Lower leg skin (tissue), 3 donors: ENCODE data around the gene BMP6.

ENCODE experiments used
- CTCF ChIP-seq, 3 donors: fragments of 450-650 bp; IDR thresholded peaks; one replicate each; pipeline ENCODE4 v1.5.1; 2016; ENCODE audit warnings: antibody characterized with exemption in 3 of 3, mild to moderate bottlenecking in 3 of 3, moderate library complexity in 2 of 3
- POLR2A ChIP-seq, 2 donors: fragments of 450-650 bp; IDR thresholded peaks; one replicate each; pipeline ENCODE4 v1.6.1; 2016 to 2017; ENCODE audit warnings: antibody characterized with exemption in 2 of 2, mild to moderate bottlenecking in 1 of 2, moderate library complexity in 1 of 2

GRCh38 chr6:7770111-7770510 is 44.2 kb downstream of the BMP6 start:
- TF ChIP-seq CTCF (IDR thresholded peaks at IDR 0.05) (no peak), POLR2A (IDR thresholded peaks at IDR 0.05) (no peak)
